ENCODE data around the gene RSAD2.
A peak's percentile ranks its signal among the peaks of the same experiment; 100 is the strongest.

The RSAD2 gene

DNA sequence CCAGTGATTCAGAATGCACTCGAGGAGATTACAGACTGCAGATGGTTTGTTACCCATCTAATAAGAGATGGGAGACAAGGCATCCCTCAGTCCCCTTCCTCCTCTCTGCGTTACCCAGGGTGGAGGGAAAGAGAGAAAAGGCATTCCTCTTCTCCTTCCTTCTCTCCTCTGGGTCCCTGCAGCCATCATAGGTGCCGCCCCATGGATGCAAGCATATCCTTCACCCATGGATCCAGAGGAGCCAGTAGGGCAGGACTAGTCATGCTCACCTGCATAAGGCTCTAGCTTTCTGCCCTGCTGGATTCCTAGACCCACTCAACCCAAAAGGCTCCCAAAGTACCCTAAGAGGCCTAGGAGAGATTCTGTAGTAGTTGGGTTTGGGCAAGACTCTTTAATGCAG is 32.3 kb upstream of the RSAD2 start:
- no peaks in the 10 kb centered on the region for H3K9me3 ChIP-seq (ENCODE audit: control insufficient read depth, insufficient read depth, low read depth, low read length)
- no peaks in the 10 kb centered on the region for H3K4me1 ChIP-seq (ENCODE audit: control insufficient read depth, insufficient read depth, low read length)
- TF ChIP-seq, protein P1, sequence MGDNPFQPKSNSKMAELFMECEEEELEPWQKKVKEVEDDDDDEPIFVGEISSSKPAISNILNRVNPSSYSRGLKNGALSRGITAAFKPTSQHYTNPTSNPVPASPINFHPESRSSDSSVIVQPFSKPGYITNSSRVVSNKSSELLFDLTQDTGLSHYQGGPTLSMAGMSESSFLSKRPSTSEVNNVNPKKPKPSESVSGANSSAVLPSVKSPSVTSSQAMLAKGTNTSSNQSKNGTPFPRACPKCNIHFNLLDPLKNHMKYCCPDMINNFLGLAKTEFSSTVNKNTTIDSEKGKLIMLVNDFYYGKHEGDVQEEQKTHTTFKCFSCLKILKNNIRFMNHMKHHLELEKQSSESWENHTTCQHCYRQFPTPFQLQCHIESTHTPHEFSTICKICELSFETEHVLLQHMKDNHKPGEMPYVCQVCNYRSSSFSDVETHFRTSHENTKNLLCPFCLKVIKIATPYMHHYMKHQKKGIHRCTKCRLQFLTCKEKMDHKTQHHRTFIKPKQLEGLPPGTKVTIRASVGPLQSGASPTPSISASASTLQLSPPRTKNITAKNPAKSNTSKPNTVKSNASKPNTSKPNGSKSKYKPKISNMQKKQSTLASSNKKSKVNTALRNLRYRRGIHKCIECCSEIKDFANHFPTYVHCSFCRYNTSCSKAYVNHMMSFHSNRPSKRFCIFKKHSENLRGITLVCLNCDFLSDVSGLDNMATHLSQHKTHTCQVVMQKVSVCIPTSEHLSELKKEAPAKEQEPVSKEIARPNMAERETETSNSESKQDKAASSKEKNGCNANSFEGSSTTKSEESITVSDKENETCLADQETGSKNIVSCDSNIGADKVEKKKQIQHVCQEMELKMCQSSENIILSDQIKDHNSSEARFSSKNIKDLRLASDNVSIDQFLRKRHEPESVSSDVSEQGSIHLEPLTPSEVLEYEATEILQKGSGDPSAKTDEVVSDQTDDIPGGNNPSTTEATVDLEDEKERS (tag by site-specific recombination; IDR thresholded peaks at IDR 0.05), result peak; percentile 98
- no peak for TF ChIP-seq GLI4 (tag by site-specific recombination; IDR thresholded peaks at IDR 0.05)
- 0 out of 2 replicates have a peak, but pooled peaks have one; percentile 50 for TF ChIP-seq ZNF350 (tag by site-specific recombination; IDR thresholded peaks at IDR 0.05)
- TF ChIP-seq ZNF791 (tag by site-specific recombination; IDR thresholded peaks at IDR 0.05), result no peak
- TF ChIP-seq ZNF223 (tag by site-specific recombination; IDR thresholded peaks at IDR 0.05), result no peak
- peak; percentile 99; the same call in 1 of the 2 replicates for TF ChIP-seq TRIM28 (IDR thresholded peaks at IDR 0.05; ENCODE audit: borderline replicate concordance, low read length)
- TF ChIP-seq WT1 (tag by site-specific recombination; IDR thresholded peaks at IDR 0.05), result no peak
- TF ChIP-seq, protein P2, sequence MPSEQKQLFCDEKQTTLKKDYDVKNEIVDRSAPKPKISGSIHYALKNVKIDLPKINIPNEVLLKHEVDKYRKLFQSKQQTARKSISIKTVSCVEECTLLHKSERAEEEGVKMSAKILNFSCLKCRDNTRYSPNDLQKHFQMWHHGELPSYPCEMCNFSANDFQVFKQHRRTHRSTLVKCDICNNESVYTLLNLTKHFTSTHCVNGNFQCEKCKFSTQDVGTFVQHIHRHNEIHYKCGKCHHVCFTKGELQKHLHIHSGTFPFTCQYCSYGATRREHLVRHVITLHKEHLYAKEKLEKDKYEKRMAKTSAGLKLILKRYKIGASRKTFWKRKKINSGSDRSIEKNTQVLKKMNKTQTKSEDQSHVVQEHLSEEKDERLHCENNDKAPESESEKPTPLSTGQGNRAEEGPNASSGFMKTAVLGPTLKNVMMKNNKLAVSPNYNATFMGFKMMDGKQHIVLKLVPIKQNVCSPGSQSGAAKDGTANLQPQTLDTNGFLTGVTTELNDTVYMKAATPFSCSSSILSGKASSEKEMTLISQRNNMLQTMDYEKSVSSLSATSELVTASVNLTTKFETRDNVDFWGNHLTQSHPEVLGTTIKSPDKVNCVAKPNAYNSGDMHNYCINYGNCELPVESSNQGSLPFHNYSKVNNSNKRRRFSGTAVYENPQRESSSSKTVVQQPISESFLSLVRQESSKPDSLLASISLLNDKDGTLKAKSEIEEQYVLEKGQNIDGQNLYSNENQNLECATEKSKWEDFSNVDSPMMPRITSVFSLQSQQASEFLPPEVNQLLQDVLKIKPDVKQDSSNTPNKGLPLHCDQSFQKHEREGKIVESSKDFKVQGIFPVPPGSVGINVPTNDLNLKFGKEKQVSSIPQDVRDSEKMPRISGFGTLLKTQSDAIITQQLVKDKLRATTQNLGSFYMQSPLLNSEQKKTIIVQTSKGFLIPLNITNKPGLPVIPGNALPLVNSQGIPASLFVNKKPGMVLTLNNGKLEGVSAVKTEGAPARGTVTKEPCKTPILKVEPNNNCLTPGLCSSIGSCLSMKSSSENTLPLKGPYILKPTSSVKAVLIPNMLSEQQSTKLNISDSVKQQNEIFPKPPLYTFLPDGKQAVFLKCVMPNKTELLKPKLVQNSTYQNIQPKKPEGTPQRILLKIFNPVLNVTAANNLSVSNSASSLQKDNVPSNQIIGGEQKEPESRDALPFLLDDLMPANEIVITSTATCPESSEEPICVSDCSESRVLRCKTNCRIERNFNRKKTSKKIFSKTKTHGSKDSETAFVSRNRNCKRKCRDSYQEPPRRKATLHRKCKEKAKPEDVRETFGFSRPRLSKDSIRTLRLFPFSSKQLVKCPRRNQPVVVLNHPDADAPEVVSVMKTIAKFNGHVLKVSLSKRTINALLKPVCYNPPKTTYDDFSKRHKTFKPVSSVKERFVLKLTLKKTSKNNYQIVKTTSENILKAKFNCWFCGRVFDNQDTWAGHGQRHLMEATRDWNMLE (tag by site-specific recombination; conservative IDR thresholded peaks at IDR 0.05; ENCODE audit: low read depth), result peak; percentile 64
- no peak for TF ChIP-seq ZBTB8A (tag by site-specific recombination; IDR thresholded peaks at IDR 0.05)
- TF ChIP-seq, protein P3, sequence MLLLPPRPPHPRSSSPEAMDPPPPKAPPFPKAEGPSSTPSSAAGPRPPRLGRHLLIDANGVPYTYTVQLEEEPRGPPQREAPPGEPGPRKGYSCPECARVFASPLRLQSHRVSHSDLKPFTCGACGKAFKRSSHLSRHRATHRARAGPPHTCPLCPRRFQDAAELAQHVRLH (tag by site-specific recombination; IDR thresholded peaks at IDR 0.05), result no peak
- TF ChIP-seq, protein P4, sequence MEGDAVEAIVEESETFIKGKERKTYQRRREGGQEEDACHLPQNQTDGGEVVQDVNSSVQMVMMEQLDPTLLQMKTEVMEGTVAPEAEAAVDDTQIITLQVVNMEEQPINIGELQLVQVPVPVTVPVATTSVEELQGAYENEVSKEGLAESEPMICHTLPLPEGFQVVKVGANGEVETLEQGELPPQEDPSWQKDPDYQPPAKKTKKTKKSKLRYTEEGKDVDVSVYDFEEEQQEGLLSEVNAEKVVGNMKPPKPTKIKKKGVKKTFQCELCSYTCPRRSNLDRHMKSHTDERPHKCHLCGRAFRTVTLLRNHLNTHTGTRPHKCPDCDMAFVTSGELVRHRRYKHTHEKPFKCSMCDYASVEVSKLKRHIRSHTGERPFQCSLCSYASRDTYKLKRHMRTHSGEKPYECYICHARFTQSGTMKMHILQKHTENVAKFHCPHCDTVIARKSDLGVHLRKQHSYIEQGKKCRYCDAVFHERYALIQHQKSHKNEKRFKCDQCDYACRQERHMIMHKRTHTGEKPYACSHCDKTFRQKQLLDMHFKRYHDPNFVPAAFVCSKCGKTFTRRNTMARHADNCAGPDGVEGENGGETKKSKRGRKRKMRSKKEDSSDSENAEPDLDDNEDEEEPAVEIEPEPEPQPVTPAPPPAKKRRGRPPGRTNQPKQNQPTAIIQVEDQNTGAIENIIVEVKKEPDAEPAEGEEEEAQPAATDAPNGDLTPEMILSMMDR (tag by site-specific recombination; IDR thresholded peaks at IDR 0.05), result no peak
- peak; percentile 99 for TF ChIP-seq SETDB1 (IDR thresholded peaks at IDR 0.05; ENCODE audit: insufficient read length, low read length)
- TF ChIP-seq ZNF626 (tag by site-specific recombination; IDR thresholded peaks at IDR 0.05), result peak; percentile 97
- no peak for TF ChIP-seq YY2 (tag by site-specific recombination; IDR thresholded peaks at IDR 0.05)
- no peak for TF ChIP-seq ZNF561 (tag by site-specific recombination; IDR thresholded peaks at IDR 0.05; ENCODE audit: borderline replicate concordance)
- TF ChIP-seq ZNF510 (tag by site-specific recombination; IDR thresholded peaks at IDR 0.05; ENCODE audit: insufficient replicate concordance), result peak; percentile 43
- TF ChIP-seq ZBTB7A (tag by site-specific recombination; IDR thresholded peaks at IDR 0.05; ENCODE audit: low read depth), result no peak
- no peak for TF ChIP-seq ZNF146 (tag by site-specific recombination; IDR thresholded peaks at IDR 0.05)
- TF ChIP-seq ZNF529 (tag by site-specific recombination; IDR thresholded peaks at IDR 0.05; ENCODE audit: insufficient replicate concordance), result peak; percentile 60
- TF ChIP-seq ZNF549 (tag by site-specific recombination; IDR thresholded peaks at IDR 0.05), result peak; percentile 92
- TF ChIP-seq, protein P5, sequence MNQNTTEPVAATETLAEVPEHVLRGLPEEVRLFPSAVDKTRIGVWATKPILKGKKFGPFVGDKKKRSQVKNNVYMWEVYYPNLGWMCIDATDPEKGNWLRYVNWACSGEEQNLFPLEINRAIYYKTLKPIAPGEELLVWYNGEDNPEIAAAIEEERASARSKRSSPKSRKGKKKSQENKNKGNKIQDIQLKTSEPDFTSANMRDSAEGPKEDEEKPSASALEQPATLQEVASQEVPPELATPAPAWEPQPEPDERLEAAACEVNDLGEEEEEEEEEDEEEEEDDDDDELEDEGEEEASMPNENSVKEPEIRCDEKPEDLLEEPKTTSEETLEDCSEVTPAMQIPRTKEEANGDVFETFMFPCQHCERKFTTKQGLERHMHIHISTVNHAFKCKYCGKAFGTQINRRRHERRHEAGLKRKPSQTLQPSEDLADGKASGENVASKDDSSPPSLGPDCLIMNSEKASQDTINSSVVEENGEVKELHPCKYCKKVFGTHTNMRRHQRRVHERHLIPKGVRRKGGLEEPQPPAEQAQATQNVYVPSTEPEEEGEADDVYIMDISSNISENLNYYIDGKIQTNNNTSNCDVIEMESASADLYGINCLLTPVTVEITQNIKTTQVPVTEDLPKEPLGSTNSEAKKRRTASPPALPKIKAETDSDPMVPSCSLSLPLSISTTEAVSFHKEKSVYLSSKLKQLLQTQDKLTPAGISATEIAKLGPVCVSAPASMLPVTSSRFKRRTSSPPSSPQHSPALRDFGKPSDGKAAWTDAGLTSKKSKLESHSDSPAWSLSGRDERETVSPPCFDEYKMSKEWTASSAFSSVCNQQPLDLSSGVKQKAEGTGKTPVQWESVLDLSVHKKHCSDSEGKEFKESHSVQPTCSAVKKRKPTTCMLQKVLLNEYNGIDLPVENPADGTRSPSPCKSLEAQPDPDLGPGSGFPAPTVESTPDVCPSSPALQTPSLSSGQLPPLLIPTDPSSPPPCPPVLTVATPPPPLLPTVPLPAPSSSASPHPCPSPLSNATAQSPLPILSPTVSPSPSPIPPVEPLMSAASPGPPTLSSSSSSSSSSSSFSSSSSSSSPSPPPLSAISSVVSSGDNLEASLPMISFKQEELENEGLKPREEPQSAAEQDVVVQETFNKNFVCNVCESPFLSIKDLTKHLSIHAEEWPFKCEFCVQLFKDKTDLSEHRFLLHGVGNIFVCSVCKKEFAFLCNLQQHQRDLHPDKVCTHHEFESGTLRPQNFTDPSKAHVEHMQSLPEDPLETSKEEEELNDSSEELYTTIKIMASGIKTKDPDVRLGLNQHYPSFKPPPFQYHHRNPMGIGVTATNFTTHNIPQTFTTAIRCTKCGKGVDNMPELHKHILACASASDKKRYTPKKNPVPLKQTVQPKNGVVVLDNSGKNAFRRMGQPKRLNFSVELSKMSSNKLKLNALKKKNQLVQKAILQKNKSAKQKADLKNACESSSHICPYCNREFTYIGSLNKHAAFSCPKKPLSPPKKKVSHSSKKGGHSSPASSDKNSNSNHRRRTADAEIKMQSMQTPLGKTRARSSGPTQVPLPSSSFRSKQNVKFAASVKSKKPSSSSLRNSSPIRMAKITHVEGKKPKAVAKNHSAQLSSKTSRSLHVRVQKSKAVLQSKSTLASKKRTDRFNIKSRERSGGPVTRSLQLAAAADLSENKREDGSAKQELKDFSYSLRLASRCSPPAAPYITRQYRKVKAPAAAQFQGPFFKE (tag by site-specific recombination; IDR thresholded peaks at IDR 0.05; ENCODE audit: borderline replicate concordance), result no peak
- TF ChIP-seq ZNF555 (tag by site-specific recombination; conservative IDR thresholded peaks at IDR 0.05), result no peak
- POLR2A ChIA-PET, result no interaction called here
- CTCF ChIA-PET, result interaction anchor here (0.7 to 0.9 kb wide), 3 partner anchors 71 to 1531 kb away, joined by 3 read pairs; no protein-coding TSS in a partner anchor
- H3K36me3 ChIP-seq (ENCODE audit: control insufficient read depth in 2 of 2, insufficient read depth in 1 of 2, low read length in 2 of 2), result peaks cover 0 to 4% of the 10 kb centered on the region in 2 experiments; a peak in 1 of 3 replicates
- no peak overlapping the region for H3K4me3 ChIP-seq (ENCODE audit: low read depth, low read length)
- no peak overlapping the region for H3K27ac ChIP-seq (ENCODE audit: extremely low read depth, low read depth, low read length)
